ENCODE measurements around the gene PPP2R2D.

PPP2R2D gene

DNA sequence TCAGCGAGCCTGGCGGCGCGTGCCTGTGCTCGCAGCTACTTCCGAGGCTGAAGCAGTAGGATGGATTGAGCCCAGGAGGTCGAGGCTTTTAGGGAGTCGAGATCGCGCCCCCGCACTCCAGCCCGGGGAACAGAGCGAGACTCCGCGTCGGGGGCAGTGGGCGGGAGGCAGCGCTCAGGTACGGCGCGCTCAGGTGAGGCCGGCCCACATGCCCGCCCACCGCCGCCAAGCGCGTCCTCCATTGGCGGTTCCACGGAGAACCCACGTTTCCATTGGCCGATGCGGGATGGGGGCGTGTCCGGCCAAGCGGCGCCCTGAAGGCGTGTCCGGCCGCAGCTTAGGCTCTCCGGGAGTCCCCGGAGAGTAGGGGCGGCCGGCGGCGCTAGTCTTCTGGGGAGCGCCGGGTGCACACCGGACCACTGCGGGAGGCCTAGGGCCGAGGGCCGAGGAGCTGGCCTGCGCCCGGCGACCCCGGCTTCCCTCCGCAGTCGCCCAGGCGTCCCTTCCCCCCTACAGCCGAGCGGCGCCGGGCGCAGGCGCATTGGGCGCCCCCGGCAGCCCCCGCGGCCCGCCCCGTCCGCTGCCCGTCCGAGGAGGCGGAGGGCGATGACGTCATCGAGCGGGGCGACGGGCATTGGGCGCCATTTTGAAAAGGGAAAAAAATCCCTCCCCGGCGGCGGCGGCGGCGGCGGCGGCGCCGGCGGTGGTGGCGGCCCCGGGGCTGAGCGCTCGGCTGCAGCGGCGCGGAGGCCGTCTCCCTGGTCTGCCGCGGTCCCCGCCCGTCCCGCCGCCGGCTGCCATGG lies at the start of gene PPP2R2D:
Gene PPP2R2D, plus strand, starts transcription at position 659 of the 803 bp plus-strand sequence. Its CDS starts 141 bp downstream, at position 800.
- FAIRE-seq = no peak

DNA sequence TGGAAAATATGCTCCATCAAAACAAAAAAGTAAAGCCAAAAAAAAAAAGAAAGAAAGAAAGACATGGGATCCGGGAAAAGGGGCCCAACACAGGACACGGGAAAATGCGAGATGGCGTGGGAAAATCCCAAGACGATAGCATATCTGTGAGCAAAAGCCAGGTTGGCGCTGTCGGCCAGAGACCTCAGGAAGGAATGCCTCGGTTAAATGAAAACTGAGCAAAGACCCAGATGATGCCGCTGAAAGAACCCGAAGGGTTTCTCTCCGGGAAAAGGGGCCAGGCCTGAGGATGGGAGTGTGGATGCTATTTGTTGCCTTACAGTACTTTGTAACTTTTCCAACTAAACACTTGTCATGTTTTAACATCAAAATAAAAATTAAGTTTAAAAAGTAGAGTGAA lies 49.5 kb upstream of the PPP2R2D start:
- no peak for FAIRE-seq

DNA sequence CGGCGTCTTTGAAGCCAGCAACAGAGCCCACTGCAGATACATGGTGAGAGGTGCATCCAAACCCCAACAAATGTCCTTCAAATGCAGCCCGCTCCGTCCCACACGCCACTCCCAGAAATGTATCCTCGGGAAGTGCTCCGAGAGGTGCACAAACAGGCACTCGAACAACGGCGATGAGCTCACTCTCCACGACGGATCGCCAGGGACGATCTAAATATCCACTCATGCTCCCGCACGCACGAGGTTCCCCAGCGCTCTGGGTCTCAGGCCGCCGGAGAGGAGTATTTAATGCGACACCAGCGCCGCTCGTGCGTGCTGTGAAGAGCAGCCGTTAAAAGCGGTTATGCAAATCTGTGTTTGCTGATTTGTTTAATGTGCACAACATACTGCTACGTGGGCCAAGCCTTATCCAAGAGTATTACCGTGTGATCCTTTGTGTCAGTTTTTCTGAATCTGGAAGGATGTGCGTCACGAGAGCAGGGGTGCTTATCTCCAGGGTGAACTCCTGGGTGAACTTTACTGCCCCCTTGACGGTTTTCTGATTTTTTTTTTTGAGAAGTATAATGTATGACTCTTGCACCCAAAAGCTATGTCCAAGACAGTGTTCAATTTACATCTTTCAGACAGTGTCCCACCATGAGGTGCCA lies 48.5 kb upstream of the PPP2R2D start:
- FAIRE-seq = no peak

DNA sequence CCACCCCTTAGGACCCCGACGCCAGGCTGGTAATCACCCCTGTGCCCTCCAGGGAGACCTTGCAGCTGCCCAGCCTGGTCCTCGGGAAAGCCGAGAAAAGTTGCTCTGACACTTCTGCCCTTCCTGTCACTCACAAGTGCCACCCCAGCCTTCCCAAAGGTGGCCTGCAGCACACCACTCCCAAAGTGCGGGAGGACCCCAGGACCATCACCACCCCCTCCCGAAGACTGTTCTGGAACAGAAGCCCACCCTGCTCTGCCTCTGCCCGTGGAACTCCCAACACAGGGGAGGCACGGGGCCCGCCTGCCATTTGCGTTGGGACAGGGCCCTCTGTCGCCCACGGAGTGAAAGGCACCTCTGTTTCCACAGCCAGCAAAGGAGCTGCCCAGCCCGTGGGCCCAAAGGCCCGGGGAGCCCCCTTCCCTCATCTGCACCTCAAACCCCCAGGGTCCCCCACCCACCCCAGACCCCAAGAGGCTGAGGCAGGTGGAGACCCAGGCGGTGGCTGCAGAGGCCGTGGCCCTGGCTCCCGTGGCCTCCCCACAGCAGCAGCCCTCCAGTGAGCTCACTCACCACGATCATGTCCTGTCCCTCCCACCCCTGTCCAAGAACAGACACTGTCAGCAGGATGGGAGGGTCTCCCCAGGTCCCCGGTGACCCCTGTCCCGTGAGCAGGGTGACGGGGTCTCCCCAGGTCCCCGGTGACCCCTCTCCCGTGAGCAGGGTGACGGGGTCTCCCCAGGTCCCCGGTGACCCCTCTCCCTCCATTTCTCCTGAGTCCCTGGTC lies 47.8 kb upstream of the PPP2R2D start:
- FAIRE-seq = no peak

DNA sequence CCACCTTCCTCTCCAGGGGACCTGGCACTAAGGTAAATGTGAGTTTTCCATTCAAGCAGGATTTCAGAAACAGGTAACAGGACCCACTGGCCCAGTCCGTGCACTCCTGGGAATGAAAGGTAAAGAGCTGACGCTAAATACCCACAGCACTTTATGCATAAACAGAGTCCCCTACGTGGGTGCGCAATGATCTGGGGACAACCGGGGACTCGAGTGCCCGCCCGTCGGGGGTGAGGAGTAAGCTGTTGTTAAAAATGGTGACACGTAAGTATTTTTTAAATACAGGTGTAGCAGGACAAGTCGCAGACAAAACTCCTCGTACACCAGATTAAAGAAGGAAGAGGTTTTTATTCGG lies 47.2 kb upstream of the PPP2R2D start:
- no peak for FAIRE-seq

DNA sequence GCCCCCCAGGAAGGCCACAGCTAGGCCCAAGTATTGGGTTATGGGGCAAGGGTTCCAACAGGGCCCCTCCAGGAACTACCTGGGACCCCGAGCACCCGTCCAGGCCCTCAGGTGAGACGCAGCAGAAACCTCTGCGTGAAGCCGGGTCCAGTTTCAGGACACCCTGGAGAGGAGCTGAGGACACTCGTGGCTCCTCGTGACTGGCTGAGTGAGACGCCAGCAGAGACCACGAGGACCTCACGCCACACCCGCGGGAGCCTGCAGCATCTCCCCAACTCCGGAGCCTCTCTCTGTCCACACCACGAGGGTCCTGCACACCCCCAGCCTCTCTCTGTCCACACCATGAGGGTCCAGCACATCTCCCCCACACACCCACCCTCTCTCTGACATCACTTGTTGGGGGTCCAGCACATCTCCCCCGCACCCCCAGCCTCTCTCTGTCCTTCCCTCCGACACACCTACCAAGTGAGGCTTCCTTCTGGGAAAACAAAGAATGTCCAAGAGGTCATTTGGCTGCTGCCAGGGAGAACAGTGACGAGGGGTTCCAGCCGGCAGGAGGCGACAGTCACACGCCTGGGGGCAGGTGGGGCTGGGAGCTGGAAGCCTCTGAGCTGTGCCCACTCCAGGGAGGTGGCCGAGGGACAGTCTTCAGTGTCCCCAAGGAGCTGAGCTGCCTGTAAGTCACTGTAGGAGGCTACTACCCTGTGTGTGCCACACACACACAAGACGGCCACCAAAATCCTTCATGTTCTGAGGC lies 46.1 kb upstream of the PPP2R2D start:
- no peak for FAIRE-seq

DNA sequence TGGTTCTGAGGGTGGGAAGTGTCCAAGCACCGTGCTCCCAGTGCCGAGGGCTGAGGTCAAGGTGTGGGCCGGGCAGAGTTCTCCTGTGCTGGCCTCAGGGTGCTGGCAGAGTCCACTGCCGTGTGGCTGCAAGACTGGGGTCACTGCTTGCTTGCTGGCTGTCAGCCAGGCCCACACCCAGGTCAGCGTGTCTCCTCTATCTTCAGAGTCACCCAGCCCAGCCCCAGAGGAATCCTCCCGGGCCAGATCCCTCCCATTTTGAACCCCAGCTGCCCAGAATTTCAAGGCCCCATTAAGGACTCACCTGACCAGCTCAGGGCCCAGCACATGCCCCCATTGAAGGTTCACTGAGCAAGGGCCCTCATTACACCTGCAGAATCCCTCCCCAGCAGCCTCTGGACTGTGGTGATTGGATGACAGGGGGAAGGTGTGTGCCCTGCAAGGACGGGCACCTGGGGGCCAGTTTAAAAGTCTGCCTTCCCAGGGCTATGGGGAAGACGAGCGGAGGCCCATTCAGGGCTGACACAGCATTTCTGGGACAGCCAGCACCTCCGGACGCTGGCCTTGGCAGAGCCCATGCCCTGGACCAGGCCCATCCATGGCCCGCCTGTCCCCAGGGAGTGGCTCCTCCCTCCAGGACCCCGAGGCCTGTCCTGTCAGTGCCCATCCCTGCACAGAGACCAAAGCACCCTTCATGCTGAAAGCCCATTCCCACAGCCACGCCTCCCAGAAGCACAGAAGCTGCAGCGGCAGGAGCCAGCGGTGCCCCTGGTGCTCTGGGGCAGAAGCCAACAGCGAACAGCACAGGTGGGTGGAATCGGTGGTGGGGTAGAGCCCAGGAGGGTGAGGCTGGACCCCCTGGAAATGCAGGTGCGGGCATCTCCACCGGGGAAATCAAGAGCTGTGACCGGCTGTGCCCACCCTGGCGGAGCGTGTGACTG lies 45.1 kb upstream of the PPP2R2D start:
- FAIRE-seq = no peak

DNA sequence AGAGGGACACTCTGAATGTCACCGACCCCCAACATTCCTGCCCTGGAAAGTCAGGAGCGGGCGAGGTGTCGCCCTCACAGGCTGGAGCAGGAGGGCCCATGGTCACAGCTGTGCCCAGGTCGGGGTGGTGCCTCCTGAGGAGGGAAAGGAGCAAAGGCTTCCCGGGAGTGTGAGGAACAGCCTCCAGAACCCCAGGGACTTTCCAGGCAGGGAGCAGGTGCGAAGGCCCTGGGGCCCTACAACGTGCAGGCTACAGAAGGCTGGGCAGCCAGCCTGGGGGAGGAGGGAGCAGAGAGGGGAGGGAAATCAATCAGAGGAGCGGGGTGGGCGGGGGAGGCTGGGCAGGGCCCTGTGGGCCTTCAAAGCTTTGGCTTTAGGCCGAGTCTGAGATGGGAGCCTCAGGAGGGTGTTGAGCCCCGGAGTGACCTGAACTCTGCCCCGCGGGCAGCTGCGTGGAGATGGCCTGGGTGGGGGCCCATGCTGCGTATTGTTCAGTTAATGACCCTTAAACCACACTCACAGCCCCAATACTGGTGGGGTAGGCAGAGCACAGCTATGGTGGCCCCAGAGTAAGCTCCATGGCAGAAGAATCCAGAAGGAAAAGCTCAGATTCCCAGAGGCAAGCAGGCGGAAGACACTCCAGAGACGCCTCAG lies 44.2 kb upstream of the PPP2R2D start:
- FAIRE-seq = no peak

DNA sequence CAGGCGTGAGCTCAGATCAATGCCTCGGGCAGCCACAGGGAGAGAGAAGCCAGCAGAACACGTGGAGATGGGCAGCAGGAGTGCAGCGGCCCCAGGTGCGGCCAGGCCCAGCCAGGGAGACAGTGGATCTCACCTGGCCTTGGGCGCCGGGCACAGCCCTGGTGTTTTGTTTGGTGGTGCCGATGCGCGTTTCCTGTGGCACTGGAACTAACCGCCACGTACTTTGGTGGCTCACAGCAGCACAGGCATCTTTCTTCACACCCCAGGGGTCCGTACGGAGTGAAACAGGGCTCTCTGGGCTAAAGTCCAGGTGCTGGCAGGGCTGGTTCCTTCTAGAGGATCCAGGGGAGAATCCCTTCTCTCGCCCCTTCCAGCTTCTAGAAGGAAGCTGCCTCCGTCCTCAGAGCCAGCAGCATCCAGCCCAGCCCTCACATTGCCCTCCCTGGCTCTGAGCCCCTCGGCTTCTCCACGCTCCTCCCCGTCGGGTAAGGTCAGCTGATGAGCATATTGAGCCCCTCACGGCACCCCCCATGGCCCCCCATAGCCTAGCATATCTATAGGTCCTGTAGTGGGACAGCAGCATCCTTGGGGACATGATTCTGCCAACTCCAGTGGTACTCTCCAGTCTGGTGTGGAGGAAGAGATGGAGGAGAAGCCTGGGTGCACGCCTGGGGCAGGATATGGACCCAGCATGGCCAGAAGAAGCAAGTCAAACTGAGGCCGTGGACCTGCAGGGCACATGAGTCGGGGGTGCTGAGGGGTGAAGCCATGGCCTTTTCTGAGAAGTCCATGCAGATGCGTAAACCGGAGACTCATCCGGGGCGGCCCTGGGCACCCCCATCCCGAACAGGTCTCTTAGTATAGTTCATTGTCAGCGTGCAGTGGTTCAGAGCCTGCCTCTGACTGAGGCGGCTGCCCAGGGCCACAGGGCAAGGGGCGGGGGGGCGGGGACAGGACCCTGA lies 43.4 kb upstream of the PPP2R2D start:
- no peak for FAIRE-seq

DNA sequence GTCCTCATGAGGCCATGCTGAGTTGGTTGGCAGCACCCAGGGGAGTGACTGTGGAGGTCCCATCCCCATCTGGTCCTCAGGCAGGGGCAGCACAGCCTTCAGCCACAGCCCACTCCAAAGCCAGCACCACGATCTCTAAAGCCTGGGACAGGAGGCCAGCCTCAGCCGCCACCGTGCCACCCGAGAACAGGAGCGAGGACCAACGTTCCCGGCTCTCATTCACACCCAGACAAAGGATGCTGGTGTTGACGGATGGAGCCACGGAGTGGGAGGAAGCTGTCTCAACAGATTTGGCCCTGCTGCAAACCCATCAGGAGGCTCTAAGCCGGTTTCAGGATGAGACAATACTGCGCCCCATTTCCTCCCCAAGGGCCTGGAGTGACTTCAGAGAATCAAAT lies 42.7 kb upstream of the PPP2R2D start:
- no peak for FAIRE-seq

DNA sequence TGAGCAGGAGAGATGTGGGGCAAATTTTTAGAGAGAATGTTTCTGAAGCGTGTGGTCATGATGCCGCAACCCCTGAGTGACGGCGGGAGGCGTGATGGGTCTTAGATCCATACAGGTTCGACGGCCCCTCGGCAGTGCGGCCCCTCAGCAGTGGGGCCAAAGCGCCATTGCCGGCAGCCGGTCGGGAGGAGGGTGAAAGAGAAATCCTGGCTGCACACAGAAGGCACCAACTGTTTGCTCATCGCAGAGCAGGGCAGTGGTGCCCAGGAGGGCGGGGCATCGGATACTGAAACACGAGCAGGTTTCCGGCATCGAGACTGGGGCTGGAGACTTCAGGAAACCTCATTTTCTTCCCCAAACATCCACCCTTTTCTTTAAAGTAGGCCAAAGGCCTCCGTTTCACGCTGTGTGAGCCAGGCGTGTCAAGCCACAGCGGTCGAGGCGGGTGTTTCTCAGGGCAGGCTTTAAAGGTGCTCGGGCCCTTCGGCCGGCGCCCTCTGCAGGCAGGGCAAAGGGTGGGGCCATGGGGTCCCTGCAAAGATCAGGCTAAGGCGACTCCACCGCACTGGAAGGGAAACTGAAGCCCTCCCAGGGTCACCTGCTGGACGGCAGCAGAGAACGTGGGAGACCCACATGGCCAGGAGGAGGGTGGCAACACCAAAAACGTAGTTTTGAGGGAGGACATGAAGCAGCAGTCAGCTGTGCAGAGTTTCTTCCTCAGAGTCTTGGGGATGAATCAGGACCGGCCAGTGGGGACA lies 42.0 kb upstream of the PPP2R2D start:
- no peak for FAIRE-seq

DNA sequence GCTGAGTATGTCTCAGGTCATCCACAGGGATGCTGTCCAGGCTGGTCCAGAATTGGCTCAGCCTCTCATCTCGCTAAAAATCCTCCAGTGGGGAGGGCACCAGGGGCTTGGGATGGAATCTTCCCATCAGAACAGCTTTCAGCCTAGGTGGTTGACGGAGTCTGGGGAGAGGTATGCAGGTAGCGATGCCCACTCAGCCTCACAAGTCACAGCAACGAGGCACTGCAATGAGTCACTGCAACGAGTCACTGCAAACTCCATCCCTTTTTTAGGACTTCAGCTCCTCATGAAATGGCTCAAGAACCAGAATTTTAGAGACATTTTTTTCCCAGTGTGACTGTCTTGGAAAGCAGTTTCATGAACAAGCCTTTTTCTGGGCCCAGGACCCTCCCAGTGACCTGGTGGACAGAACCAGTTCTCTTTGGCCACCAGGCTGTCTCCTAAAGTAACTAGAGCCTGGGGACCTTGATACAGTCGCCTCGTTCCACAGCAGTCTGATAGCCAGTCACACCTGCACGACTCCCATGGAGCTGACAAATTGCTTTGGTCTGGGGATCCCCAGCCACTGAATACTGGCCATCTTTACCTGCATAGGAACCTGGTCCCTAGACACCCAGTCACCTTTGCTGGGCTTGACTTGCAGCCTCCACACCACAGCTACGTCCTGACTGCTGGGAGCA lies 41.3 kb upstream of the PPP2R2D start:
- FAIRE-seq = no peak

DNA sequence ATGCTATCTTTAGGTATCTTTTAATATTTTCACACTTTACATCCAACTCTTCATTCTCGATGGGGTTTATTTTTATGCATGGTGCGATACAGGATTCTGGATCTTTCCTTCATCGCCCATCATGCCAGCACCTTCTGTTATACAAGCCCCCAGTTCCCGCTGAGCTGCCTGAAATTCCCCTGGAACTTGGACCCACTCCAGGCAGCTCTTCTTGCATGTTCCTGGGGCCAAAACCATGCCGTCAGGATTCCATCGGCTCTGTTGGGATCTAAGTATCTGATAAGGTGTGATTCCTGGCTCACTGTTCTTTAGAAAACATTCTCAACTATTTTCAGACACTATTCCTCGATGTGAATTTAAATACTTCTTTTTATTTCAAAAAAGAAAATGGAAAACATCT lies 40.5 kb upstream of the PPP2R2D start:
- no peak for FAIRE-seq

DNA sequence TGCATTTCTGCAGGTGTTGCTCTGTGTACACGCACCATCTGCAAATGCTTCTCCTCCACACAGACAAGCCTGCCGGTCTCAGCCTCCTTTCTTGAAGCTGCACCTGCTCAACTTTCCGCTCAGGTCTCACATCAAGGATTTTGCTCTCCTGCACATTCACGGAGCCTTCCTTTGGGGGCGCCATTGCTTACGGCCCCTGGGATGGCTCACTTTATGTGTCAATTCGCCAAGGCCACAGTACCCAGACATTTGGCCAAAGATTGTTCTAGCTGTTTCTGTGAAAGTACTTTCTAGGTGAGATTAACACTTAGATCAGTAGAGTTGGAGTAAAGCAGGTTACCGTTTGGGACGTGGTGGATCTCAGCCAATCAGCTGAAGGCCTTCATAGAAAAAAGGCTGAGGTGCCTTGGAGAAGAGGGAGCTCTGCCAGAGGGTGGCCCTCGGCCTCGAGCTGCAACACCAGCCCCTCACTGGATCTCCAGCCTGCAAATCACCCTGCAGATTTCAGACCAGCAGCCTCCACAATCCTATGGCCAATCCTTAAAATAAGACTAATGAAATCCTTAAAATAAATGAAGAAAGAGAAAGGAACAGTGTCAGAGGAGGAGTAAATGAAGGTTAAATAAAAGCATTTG lies 39.9 kb upstream of the PPP2R2D start:
- no peak for FAIRE-seq

DNA sequence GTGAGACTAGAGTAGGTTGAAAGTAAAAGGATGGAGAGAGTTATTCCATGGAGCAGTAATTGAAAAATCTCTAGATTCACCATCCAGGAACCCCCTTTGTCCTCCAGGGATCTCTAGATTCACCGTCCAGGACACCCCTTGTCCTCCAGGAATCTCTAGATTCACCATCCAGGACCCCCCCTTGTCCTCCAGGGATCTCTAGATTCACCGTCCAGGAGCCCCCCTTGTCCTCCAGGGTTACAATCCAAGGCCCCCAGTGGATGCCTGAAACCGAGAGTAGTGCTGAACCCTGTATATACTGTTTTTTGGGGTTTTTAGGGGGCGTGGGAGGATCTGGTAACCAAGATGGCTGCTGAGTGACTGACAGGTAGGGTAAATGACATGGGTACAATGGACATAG lies 38.3 kb upstream of the PPP2R2D start:
- no peak for FAIRE-seq

DNA sequence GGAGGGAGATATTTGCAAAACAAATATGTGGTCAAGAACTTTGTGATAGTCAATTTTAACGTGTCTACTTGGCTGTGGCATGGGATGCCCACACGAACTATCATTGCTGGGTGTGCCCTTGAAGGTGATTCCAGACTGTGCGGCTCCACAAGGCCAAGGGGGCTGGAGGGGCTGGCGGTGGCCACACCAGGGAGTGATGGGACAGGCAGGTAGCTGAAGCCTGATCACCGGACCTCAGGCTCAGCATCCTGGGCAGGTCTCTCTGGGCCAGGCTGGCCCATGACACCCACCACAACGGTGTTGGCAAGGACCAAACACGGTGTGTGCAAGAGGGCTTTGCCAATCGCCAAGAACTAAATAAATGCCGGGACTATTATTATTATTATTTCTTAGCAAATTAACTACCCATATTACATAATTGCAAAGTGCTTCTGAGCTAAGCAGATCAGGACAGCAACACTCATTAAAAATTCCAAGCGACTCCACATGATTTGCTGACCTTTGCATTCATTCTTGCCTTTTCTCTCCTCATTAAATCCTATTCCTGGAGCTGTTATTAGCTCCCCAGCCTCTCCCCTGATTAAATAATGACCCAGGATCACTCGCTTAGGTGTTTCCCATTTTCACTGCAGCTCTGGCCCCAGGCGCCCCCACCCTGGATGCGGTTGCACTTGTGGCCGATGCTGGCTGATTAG lies 35.4 kb upstream of the PPP2R2D start:
- FAIRE-seq = no peak

DNA sequence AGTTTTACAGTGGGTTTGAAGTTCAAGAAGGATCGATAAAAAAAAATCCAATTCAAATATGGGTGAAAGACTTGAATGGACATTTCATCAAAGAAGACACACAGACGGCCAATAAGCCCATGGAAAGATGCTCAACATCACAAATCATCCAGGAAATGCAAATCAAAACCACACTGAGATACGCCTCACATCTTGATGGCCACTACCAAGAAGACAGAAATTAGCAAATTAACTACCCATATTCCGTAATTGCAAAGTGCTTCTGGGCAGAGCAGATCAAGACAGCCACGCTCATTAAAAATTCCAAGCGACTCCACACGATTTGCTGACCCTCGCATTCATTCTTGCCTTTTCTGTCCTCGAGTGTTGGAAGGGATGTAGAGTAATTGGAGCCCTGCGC lies 34.1 kb upstream of the PPP2R2D start:
- no peak for FAIRE-seq

DNA sequence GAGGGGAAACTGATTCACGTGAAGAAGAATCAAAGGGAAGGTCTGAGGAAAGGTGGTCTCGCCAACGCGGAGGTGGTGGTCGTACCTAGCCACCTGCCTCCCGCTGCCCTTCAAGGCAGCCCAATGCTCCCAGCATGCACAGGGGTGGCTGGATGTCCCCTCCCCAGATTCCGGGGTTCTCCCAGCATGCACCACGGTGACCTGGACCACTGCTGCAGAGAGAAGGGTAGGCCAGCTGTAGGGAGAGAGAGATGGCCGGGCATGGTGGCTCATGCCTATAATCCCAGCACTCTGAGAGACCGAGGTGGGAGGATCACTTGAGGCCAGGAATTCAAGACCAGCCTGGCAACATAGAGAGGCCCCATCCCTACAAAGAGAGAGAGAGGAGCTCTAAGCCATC lies 32.4 kb upstream of the PPP2R2D start:
- no peak for FAIRE-seq

Measured in A204.1 (cell line).